ENCODE measurements around the gene ARHGAP45.

ARHGAP45 gene

DNA sequence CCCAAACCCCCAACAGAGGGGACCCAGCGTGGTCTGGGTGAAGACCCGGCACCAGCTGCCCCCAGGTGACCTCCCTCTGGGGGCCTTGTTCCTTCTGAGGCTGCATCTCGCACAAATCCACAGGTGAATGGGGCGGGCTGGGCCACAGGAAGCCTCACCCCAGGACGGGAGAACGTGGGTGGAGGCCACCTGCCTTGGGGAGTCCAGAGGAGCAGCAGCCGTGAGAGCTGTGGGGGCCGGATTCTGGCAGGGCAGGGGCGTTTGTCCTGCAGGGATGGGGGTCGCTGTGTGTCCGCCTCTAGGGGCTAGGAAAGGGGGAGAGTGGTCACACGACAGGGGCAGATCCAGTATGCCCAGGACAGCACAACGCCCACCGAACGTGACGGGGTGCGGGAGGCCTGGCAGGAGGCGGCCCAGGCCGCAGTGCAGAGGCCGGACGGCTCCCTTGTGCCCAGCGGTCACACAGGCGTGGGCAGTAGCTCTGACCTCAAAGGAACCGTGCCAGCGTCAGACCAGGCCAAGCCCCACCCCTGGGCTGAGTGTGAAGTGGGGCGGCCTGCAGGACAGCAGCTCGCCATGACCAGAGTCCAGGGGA, 21.5 kb downstream of the ARHGAP45 start:
- Histone ChIP-seq H3K36me3 (ENCODE audit: insufficient read depth, low read depth, low read length) (peaks cover 75% of the 10 kb centered on the region), H3K9ac (ENCODE audit: low read depth, low read length) (no peak overlapping the region), H3K4me1 (ENCODE audit: insufficient read depth, low read length) (no peaks in the 10 kb centered on the region), H3K27ac (ENCODE audit: low read length) (no peak overlapping the region), H3K9me3 (ENCODE audit: insufficient read depth, low read depth, low read length) (no peaks in the 10 kb centered on the region), H3K4me3 (ENCODE audit: low read length) (no peak overlapping the region), H3K27me3 (ENCODE audit: insufficient read depth, low read length) (no peaks in the 10 kb centered on the region)

DNA sequence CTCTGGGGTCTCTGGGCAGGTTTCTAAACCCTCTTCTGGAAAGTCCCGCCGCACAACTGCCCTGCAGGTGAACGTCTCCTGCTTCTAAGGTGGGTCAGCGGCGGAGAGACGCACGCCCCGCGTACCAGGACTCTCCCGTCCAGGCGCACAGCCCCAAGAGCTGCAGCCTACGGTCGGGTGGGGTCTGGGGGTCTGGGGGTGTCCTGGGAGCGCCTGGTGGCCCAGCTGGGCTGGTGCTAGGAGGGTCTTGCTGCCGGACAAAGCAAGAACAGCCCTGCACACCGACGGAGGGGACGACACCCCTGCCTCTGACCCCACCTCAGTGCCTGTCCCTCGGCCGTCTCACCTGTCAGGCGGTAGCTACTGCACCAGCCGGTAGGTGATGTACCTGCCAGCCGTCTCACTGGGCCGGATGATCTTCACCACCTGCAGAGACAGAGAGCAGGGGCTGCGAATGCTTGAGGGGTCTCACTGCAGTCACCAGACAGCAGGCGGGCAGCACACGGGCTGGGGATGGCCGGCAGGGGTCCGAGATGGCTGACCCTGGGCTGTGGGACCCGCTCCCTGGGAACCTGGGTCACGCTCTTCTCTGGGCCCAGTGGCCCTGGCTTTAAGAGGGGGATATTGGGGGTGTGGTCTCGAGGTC, 22.3 kb downstream of the ARHGAP45 start:
- no peak overlapping the region for H3K4me3 ChIP-seq (ENCODE audit: low read length)
- H3K36me3 ChIP-seq (ENCODE audit: insufficient read depth, low read depth, low read length): peaks cover 71% of the 10 kb centered on the region
- H3K27me3 ChIP-seq (ENCODE audit: insufficient read depth, low read length): no peaks in the 10 kb centered on the region
- H3K27ac ChIP-seq (ENCODE audit: low read length): no peak overlapping the region
- no peak overlapping the region for H3K9ac ChIP-seq (ENCODE audit: low read depth, low read length)
- no peaks in the 10 kb centered on the region for H3K4me1 ChIP-seq (ENCODE audit: insufficient read depth, low read length)
- H3K9me3 ChIP-seq (ENCODE audit: insufficient read depth, low read depth, low read length): no peaks in the 10 kb centered on the region

DNA sequence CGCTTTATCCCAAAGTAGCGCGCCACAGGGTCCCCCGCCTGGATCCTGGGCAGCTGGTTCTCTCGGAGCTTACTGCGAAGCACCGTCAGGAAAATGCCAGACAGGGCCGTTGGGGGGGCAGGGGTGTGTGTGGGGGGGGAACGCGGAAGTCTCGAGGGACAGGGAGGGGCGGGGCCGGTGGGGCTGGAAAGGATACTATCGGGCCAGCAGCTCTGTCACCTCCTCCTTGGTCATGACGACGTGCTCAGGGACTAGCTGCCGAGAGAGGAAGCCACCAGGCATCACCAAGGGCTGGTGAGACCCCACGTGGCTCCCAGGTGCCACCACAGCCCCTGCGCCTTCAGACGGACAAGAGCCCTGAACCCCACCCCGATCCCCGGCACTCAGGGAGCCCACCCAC, 22.9 kb downstream of the ARHGAP45 start:
- Histone ChIP-seq H3K9ac (ENCODE audit: low read depth, low read length) (no peak overlapping the region), H3K4me1 (ENCODE audit: insufficient read depth, low read length) (no peaks in the 10 kb centered on the region), H3K27me3 (ENCODE audit: insufficient read depth, low read length) (no peaks in the 10 kb centered on the region), H3K9me3 (ENCODE audit: insufficient read depth, low read depth, low read length) (no peaks in the 10 kb centered on the region), H3K36me3 (ENCODE audit: insufficient read depth, low read depth, low read length) (peaks cover 65% of the 10 kb centered on the region), H3K4me3 (ENCODE audit: low read length) (no peak overlapping the region), H3K27ac (ENCODE audit: low read length) (no peak overlapping the region)

DNA sequence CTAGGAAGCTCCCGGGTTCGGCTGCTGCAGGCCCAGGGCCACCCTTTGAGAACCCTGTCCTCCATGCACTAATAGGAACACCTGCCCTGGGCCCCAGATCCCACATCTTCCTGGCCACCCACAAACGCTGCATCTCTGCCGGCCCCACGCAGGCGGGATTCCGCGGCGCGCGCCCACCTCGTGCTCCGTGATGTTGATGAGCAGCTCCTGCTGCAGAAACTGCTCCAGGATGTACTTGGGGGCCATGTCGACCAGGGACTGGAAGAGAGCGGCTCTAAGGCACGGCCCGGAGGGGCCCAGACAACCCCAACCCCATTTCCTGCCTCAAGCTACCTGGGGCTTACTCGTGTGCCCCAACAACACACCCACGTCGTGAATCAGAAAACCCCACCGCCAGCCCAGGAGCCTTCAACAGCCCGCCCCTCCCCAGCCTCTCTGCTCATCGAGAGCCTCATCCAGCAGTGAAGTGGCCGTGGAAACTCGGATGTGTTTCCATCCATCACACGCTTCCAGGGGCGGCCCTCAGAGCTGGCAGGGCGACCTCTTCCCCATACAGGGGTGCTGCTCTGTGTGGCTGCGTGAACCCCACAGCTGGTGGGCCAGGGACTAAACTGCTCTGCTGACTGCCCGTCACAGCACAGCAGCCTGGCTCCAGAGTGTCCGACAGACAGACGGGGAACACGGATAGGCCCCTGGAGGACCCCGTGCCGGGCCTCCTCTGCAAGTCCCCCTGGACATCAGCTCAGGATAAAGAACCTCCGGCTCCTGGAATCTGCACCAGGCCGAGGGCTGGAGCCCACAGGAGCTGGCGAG, 24.0 kb downstream of the ARHGAP45 start:
- H3K27ac ChIP-seq (ENCODE audit: low read length): no peak overlapping the region
- H3K36me3 ChIP-seq (ENCODE audit: insufficient read depth, low read depth, low read length): peaks cover 54% of the 10 kb centered on the region
- no peaks in the 10 kb centered on the region for H3K4me1 ChIP-seq (ENCODE audit: insufficient read depth, low read length)
- H3K27me3 ChIP-seq (ENCODE audit: insufficient read depth, low read length): no peaks in the 10 kb centered on the region
- H3K9me3 ChIP-seq (ENCODE audit: insufficient read depth, low read depth, low read length): no peaks in the 10 kb centered on the region
- no peak overlapping the region for H3K9ac ChIP-seq (ENCODE audit: low read depth, low read length)
- no peak overlapping the region for H3K4me3 ChIP-seq (ENCODE audit: low read length)

DNA sequence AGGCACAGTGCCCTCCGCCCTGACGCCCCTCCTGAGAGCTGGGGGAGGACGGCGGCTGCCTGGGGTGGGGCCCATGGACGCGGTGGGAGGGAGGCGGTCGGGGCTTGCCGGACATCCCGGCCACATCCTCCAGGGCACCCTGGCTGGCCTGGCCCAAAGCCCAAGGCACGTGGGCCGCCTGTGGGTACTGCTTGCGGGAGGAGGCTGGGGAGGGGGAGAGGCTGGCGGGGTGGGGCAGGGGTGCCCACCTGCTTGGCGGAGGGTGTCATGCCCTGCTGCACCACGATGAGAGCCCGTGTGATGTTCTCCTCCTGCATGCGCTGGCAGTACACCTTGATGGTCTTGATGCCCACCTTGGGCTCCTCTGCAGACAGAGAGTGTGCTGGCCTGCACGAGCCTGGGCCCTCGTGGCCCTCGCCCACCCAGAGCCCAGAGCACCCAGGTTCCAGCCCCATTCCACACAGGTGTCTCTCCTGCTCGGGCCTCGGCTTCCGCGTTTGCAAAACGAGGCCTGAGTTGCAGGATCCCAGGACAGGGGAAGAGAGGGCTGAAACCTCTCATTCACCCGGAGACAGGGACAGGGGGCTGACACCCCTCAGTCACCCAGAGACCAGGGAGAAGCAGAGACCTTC, 24.7 kb downstream of the ARHGAP45 start:
- no peaks in the 10 kb centered on the region for H3K4me1 ChIP-seq (ENCODE audit: insufficient read depth, low read length)
- no peaks in the 10 kb centered on the region for H3K27me3 ChIP-seq (ENCODE audit: insufficient read depth, low read length)
- peaks cover 48% of the 10 kb centered on the region for H3K36me3 ChIP-seq (ENCODE audit: insufficient read depth, low read depth, low read length)
- H3K27ac ChIP-seq (ENCODE audit: low read length): no peak overlapping the region
- H3K9ac ChIP-seq (ENCODE audit: low read depth, low read length): no peak overlapping the region
- no peak overlapping the region for H3K4me3 ChIP-seq (ENCODE audit: low read length)
- no peaks in the 10 kb centered on the region for H3K9me3 ChIP-seq (ENCODE audit: insufficient read depth, low read depth, low read length)

DNA sequence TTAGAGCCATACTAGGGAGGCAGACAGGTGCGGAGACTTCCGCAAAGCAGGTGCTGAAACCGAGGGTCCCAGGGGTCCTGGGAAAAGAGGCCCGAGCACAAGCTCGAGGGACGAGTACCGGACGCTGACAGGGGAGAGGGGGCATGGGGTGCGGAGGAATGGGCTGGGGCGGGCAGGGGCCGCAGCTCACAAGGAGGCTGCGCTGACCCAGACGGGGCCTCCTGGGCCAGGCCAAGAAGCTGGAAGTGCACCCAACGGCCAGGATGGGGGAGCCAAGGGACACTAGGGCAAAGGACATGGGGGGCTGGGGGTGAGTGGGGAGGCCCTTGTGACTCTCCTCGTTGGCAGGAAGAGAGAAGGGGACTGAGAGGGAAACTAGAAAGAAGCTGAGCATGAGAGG, 26.4 kb downstream of the ARHGAP45 start:
- H3K4me1 ChIP-seq (ENCODE audit: insufficient read depth, low read length): no peaks in the 10 kb centered on the region
- no peaks in the 10 kb centered on the region for H3K27me3 ChIP-seq (ENCODE audit: insufficient read depth, low read length)
- no peak overlapping the region for H3K4me3 ChIP-seq (ENCODE audit: low read length)
- H3K9ac ChIP-seq (ENCODE audit: low read depth, low read length): no peak overlapping the region
- H3K9me3 ChIP-seq (ENCODE audit: insufficient read depth, low read depth, low read length): no peaks in the 10 kb centered on the region
- no peak overlapping the region for H3K27ac ChIP-seq (ENCODE audit: low read length)
- H3K36me3 ChIP-seq (ENCODE audit: insufficient read depth, low read depth, low read length): peaks cover 38% of the 10 kb centered on the region

DNA sequence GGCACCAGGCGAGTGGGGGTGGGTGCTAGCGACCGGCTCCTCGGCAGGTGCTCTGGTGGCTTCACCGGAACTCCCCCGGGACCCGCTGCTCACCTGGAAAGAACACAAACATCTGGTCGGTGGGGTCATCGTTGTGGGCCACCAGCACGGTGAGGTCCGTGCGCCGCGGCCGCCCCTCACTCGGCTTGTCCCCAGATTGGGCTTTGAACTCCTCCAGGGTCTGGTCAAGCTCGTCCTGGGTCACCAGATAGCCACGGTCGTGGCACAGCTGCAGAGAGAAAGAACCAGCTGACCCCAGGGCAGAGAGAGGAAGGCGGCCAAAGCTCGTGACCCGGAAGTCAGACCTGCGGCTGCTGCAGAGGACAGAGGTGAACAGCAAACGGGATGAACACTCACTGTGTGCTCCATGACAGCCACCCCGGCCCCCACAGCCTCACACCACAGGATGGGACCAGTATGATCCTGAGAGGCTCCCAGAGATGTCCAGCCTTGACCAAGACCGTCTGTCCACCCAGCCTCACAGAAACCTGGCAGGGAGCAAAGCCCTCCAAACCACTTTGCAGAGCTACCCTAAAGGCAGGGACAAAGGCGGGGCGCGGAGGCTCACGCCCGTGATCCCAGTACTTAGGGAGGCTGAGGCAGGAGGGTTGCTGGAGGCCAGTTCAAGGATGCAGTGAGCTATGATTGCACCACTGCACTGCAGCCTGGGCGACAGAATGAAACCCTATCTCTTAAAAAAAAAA, 27.0 kb downstream of the ARHGAP45 start:
- H3K9me3 ChIP-seq (ENCODE audit: insufficient read depth, low read depth, low read length): no peaks in the 10 kb centered on the region
- H3K27ac ChIP-seq (ENCODE audit: low read length): no peak overlapping the region
- no peaks in the 10 kb centered on the region for H3K4me1 ChIP-seq (ENCODE audit: insufficient read depth, low read length)
- H3K9ac ChIP-seq (ENCODE audit: low read depth, low read length): peak overlapping the region; percentile 87; the same call in 1 of the 2 replicates
- peak overlapping the region; percentile 92 for H3K4me3 ChIP-seq (ENCODE audit: low read length)
- no peaks in the 10 kb centered on the region for H3K27me3 ChIP-seq (ENCODE audit: insufficient read depth, low read length)
- peaks cover 31% of the 10 kb centered on the region for H3K36me3 ChIP-seq (ENCODE audit: insufficient read depth, low read depth, low read length)

DNA sequence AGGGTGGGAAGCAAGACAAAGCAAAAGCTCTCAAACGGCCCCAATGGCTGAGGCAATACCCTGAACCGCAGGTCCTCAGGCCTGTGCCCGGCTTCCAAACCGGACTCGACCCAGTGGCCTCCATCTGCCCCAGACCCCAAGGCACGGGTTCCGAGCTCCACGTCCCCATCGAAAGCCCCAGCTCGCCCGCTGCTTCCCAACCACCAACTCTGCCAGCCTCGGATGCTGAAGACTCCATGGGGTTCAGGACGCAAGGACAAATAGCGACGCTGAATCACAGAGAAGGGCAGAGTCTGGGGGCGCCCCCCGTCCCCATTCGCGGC, 27.6 kb downstream of the ARHGAP45 start:
- H3K9me3 ChIP-seq (ENCODE audit: insufficient read depth, low read depth, low read length): no peaks in the 10 kb centered on the region

DNA sequence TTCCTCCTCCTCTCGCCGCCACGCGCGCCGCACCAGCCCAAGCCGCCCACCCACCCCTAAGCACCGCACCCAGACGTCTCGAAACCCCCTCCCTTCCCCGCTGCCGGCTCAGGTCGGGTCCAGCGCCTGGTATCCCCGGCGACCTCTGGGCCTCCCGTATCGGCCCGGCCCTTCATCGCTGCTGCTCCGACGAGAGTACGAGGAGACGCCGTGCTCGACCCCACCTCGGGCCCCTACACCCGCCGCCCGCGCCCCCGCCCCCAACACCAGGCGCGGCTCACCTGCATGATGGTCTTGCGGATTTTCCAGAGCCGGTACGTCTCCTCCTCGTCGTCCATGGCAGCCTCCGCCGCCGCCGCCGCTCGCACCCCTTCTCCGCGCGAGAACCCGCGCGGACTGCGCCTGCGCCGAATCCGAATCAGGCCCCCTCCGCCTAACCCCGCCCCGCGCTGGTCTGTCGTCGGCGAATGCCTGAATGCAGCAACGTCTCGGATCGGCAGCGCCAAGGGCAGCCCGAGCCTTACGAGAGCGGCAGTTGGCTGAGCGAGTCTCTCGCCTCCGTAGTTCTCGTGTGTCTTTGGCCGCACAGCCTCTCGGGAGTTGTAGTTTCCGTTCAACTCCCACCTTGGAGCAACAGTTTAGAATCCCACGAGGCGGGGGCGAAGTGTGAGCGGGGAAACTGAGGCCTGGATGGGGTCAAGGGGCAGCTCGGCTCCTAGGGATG, 28.2 kb downstream of the ARHGAP45 start, which contains the start of gene POLR2E:
Gene POLR2E, minus strand, starts transcription at position 398 of the 724 bp plus-strand sequence. Its CDS starts 60 bp downstream, at position 338.
- Histone ChIP-seq H3K9me3 (ENCODE audit: insufficient read depth, low read depth, low read length) (no peaks in the 10 kb centered on the region), H3K27me3 (ENCODE audit: insufficient read depth, low read length) (no peaks in the 10 kb centered on the region), H3K36me3 (ENCODE audit: insufficient read depth, low read depth, low read length) (peaks cover 30% of the 10 kb centered on the region), H3K4me1 (ENCODE audit: insufficient read depth, low read length) (no peaks in the 10 kb centered on the region), H3K4me3 (ENCODE audit: low read length) (peak within 1 kb of the TSS; percentile 92), H3K27ac (ENCODE audit: low read length) (no peak within 1 kb of the TSS), H3K9ac (ENCODE audit: low read depth, low read length) (peak within 1 kb of the TSS; percentile 87)

More for the DNA sequence above, 27.6 kb downstream of the ARHGAP45 start:
- Histone ChIP-seq H3K9ac (ENCODE audit: low read depth, low read length) (peak overlapping the region; percentile 87), H3K4me3 (ENCODE audit: low read length) (peak overlapping the region; percentile 92), H3K27me3 (ENCODE audit: insufficient read depth, low read length) (no peaks in the 10 kb centered on the region), H3K27ac (ENCODE audit: low read length) (no peak overlapping the region), H3K4me1 (ENCODE audit: insufficient read depth, low read length) (no peaks in the 10 kb centered on the region), H3K36me3 (ENCODE audit: insufficient read depth, low read depth, low read length) (peaks cover 30% of the 10 kb centered on the region)

DNA sequence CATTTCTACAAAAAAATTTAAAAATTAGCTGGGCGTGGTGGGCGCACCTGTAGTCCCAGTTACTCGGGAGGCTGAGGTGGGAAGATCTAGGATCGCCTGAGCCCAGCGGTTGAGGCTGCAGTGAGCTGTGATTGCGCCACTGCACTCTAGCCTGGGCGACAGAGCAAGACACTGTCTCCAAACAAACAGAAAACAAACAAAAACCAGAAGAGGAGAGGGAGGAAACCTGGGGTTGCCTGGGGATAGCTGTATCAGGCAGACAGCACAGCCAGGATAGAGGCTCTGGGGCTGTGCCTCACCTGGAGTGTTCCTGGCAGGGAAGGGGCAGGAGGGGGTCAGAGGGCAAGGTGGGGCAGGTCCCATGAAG, 30.8 kb downstream of the ARHGAP45 start:
- Histone ChIP-seq H3K4me3 (ENCODE audit: low read length) (no peak overlapping the region), H3K9ac (ENCODE audit: low read depth, low read length) (no peak overlapping the region), H3K27ac (ENCODE audit: low read length) (no peak overlapping the region), H3K9me3 (ENCODE audit: insufficient read depth, low read depth, low read length) (no peaks in the 10 kb centered on the region), H3K27me3 (ENCODE audit: insufficient read depth, low read length) (no peaks in the 10 kb centered on the region), H3K4me1 (ENCODE audit: insufficient read depth, low read length) (peaks cover 5% of the 10 kb centered on the region; the same call in 1 of the 2 replicates), H3K36me3 (ENCODE audit: insufficient read depth, low read depth, low read length) (peaks cover 11% of the 10 kb centered on the region)

Data from iPS-20b (cell line).